ENCODE data around the gene PSEN2.
"Not testable (repeated sequence)": the region's sequence is repeated elsewhere in the genome, so short reads cannot be mapped to it uniquely, and the experiment has no call there.

PSEN2 gene

GRCh38 chr1:226898246-226898645 is 27.8 kb downstream of the PSEN2 start:
- intact Hi-C loops (cut with DNase I), result no loop called here
- no peak for DNase-seq

GRCh38 chr1:226901421-226901820 is 31.0 kb downstream of the PSEN2 start:
- DNase-seq, result no peak
- intact Hi-C loops (cut with DNase I), result no loop called here

- DNase-seq, result no peak
- intact Hi-C loops (cut with DNase I), result no loop called here
Measured at GRCh38 chr1:226902601-226903000, 32.2 kb downstream of the PSEN2 start.

- intact Hi-C loops (cut with DNase I), result no loop called here
- peak in 27 of 42 donors; percentile 5 to 75 (median 39) for DNase-seq
Measured at GRCh38 chr1:226903819-226904716, 33.7 kb downstream of the PSEN2 start.

- intact Hi-C loops (cut with DNase I), result no loop called here
- DNase-seq, result no peak
Measured at GRCh38 chr1:226904772-226905171, 34.4 kb downstream of the PSEN2 start.

GRCh38 chr1:226908419-226908818 is 38.0 kb downstream of the PSEN2 start:
- no peak for DNase-seq
- intact Hi-C loops (cut with DNase I), result no loop called here

- no peak for DNase-seq
- intact Hi-C loops (cut with DNase I), result no loop called here
Measured at GRCh38 chr1:226908913-226909312, 38.5 kb downstream of the PSEN2 start.

- intact Hi-C loops (cut with DNase I), result loop anchor here (10.0 kb wide), 1 partner anchor 522 kb away; no protein-coding TSS in a partner anchor
Measured at GRCh38 chr1:226912587-226913176, 42.3 kb downstream of the PSEN2 start.

GRCh38 chr1:226915672-226915995 is 45.2 kb downstream of the PSEN2 start:
- intact Hi-C loops (cut with DNase I), result loop anchor here (10.0 kb wide), 1 partner anchor 519 kb away; no protein-coding TSS in a partner anchor
- no peak for DNase-seq

More at GRCh38 chr1:226912587-226913176, 42.3 kb downstream of the PSEN2 start:
- peak; percentile 14 to 85 (median 66) for DNase-seq

- intact Hi-C loops (cut with DNase I), result loop anchor here (10.0 kb wide), 1 partner anchor 518 kb away; no protein-coding TSS in a partner anchor
- no peak for DNase-seq
Measured at GRCh38 chr1:226916497-226916896, 46.1 kb downstream of the PSEN2 start.

- no peak for DNase-seq
- intact Hi-C loops (cut with DNase I), result loop anchor here (10.0 kb wide), 1 partner anchor 515 kb away; no protein-coding TSS in a partner anchor
Measured at GRCh38 chr1:226919587-226919986, 49.2 kb downstream of the PSEN2 start.

GRCh38 chr1:226919995-226920394 is 49.6 kb downstream of the PSEN2 start:
- intact Hi-C loops (cut with DNase I), result loop anchor here (10.0 kb wide), 1 partner anchor 515 kb away; no protein-coding TSS in a partner anchor

GRCh38 chr1:226920446-226920894 is 50.1 kb downstream of the PSEN2 start:
- peak in 1 of 42 donors; percentile 32 for DNase-seq
- intact Hi-C loops (cut with DNase I), result no loop called here

More at GRCh38 chr1:226919995-226920394, 49.6 kb downstream of the PSEN2 start:
- DNase-seq, result no peak

- intact Hi-C loops (cut with DNase I), result no loop called here
- no peak for DNase-seq
Measured at GRCh38 chr1:226921504-226921903, 51.1 kb downstream of the PSEN2 start.

GRCh38 chr1:226929260-226930111 is 59.1 kb downstream of the PSEN2 start:
- DNase-seq; intact Hi-C loops (cut with DNase I): not testable (repeated sequence)

- DNase-seq, result no peak
- intact Hi-C loops (cut with DNase I), result loop anchor here (5.0 kb wide), 1 partner anchor 197 kb away; the partner anchor contains the start of gene ITPKB
Measured at GRCh38 chr1:226934483-226935237, 64.2 kb downstream of the PSEN2 start.

- intact Hi-C loops (cut with DNase I), result loop anchor here (5.0 kb wide), 1 partner anchor 201 kb away; the partner anchor contains the start of gene ITPKB
- DNase-seq, result peak in 1 of 42 donors; percentile 32
Measured at GRCh38 chr1:226937940-226938725, 67.7 kb downstream of the PSEN2 start.

Data from head of caudate nucleus (tissue), 42 donors.